Head of caudate nucleus (tissue), 42 donors: ENCODE measurements around the gene KIF26A.

Source experiments
- DNase-seq, 42 donors: peaks; one replicate each; pipeline versions ENCODE4 v3.0.0 to v3.0.0-alpha.2; 2020 to 2021; ENCODE audit warnings: mixed read lengths in 7 of 42
- intact Hi-C: fragments of 100-400 bp; cut with DNase I; formaldehyde crosslinking; loops from one replicate; pipeline ENCODE4 v1.15.0; 2022

Gene KIF26A

DNA sequence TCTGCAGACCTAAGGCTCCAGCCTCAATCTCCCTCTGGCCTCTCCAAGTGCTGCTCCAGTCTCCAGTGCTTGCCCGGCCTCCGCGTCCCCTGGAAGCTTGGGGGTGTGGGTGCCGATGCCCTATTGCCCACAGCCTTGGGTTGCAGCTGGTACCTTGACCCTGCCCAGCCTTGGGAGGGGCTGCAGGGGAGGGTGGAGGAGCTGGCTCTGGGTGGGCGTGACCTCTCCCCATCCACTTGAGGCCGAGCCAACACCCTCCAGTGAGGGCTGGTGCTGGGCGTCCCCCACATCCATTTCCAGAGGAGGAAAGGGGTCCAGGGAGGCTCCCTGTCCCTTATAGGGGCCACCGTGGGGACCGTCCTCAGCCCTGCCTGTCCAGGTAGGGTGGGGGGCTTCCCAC, 24.1 kb downstream of the KIF26A start:
- intact Hi-C loops, result no loop called here
- DNase-seq, result no peak

GRCh38 chr14:104163541-104163940, 25.2 kb downstream of the KIF26A start:
- intact Hi-C loops, result no loop called here
- no peak for DNase-seq

- intact Hi-C loops, result no loop called here
- no peak for DNase-seq
Measured at GRCh38 chr14:104164041-104164440, 25.7 kb downstream of the KIF26A start.

DNA sequence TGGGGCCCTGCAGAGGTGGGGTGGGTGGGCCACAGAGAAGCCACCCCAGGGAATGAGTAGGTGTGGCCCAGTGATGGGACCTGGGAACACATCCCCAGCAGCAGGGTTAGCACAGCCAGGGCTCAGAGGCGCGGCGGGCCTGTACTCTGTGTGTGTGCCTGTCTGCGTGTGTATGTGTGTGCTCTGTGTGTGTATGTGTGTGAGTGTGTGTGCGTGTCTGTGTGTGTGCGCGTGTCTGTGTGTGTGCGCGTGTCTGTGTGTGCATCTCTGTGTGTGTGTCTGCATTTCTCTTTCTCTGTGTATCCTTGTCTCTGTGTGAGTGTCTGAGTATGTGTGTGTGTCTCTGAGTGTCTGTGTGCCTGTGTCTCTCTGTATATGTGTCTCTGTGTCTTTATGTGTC, 26.1 kb downstream of the KIF26A start:
- DNase-seq, result no peak
- intact Hi-C loops, result no loop called here

- intact Hi-C loops, result no loop called here
- DNase-seq, result no peak
Measured at GRCh38 chr14:104166698-104167097, 28.3 kb downstream of the KIF26A start.

GRCh38 chr14:104168603-104169002, 30.2 kb downstream of the KIF26A start:
- intact Hi-C loops, result no loop called here

DNA sequence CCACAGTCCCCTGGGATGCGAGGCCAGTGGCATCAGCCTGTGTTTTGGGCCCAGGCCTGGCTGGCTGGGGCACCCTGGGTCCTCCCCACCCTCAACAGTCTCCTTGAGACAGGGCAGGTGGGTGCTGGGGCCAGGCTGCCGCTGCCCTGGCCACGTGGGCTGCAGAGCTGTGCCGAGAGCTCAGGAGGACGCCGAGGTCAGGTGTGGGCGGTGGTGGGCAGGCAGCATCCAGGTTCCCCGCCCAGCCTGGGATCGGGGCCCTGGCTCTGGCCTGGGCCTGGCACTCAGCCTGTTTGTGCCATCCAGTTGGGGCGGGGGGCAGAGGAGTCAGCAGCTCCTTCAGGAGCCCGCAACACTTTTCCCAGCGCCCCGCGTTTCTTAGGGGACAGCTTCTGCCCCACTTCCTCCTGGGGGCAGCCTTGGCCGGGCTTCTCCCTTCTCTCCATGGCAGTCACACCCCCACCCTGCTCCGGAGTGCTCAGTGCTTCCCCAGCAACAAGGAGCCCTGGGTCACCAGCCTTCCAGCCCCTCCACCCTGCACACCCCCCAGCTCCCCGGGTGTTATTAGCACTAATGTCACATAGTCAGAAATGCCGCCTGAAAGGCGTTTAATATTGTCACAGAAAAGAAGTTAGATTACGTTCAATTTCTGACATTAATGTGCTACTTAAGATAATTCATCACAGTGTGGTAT, 30.8 kb downstream of the KIF26A start:
- DNase-seq, result peak in 16 of 42 donors; percentile 5 to 52 (median 21)

More at GRCh38 chr14:104168603-104169002, 30.2 kb downstream of the KIF26A start:
- no peak for DNase-seq

DNA sequence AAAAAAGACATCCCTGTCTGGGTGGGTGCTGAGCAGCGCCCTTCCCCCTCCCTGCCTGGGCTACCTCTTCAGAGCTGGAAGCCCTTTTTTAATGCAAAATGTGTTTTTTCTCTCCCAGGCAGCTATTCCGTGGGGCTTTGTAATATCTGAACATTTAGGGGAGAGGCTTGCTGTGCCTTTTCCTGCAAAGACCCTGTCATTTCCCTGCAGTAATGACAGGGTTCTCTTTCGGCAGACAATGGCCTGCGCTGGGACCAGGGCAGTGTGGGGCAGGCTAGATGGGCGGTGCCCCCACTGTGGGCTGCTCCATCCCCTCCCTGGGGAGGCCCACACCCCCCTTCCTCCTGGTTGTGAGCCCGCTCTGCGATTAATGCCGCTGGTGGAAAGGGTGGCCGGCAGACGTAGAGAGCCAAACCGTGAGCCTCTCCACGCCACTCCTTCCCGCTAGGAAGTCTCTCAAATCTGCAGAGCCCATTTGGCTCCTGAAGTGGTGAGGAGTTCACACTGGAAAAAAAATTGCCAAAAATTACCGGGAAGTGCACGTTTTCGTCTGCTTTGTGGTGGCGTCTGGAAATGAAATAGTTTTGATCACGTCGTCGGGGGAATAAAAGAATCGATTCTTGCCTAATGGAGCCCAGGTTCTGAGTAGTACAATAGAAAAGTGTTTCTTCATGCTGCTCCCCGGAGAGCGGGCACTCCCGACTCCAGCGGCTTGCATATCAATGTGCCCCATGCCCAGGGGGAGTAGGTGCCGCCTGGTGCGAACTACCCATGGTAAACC, 31.5 kb downstream of the KIF26A start:
- intact Hi-C loops, result no loop called here
- peak in 2 of 42 donors; percentile 17 to 47 for DNase-seq

More for the DNA sequence above, 30.8 kb downstream of the KIF26A start:
- intact Hi-C loops, result no loop called here

- intact Hi-C loops, result no loop called here
- DNase-seq, result no peak
Measured at GRCh38 chr14:104171029-104171697, 32.8 kb downstream of the KIF26A start.

- DNase-seq, result no peak
- intact Hi-C loops, result no loop called here
Measured at GRCh38 chr14:104171895-104172294, 33.5 kb downstream of the KIF26A start.

DNA sequence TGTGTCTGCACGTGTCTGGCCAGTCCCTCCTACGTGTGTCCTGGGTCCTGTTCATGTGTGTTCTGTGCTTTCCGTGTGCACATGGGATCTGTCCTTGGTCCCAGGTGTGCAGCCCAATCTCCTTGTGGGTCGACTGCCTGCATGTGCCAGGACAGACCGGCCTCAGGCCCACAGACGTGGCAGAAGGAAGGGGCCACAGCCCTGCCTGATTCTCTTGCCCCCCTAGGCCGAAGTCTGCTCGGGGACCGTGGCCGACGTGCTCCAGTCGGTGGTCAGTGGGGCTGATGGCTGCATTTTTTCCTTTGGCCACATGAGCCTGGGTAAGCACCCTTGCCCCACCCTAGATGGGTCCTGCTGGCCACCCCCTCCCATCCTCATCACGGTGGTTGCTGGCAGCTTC, 34.0 kb downstream of the KIF26A start:
- intact Hi-C loops, result no loop called here

GRCh38 chr14:104172880-104173279, 34.5 kb downstream of the KIF26A start:
- intact Hi-C loops, result no loop called here

More for the DNA sequence above, 34.0 kb downstream of the KIF26A start:
- no peak for DNase-seq

DNA sequence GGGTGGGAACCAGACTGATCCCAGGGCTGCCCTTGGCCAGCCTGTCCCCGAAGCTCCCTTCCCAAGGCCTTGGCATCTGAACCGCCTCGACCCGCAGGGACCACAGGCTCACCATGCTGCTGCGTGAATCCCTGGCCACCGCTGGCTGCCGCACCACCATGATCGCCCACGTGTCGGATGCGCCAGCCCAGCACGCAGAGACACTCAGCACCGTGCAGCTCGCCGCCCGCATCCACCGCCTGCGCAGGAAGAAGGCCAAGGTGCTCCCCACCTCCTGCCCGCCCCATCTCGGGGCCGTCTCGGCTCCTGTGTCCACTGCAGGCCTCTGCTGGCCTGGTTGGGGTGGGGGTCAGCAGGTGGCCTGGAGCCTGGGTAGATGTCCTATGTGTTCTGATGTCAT, 35.7 kb downstream of the KIF26A start:
- intact Hi-C loops, result no loop called here
- DNase-seq, result no peak

More at GRCh38 chr14:104172880-104173279, 34.5 kb downstream of the KIF26A start:
- no peak for DNase-seq

DNA sequence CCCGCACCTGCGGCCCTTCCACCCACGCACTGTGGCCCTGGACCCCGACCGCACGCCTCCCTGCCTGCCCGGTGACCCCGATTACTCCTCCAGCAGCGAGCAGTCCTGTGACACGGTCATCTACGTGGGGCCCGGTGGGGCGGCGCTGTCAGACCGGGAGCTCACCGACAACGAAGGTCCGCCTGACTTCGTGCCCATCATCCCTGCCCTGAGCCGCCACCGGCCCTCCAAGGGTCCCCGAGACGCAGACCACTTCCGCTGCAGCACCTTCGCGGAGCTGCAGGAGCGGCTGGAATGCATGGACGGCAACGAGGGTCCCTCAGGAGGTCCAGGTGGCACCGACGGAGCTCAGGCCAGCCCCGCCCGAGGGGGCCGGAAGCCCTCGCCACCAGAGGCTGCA, 36.7 kb downstream of the KIF26A start:
- DNase-seq, result no peak
- intact Hi-C loops, result no loop called here

GRCh38 chr14:104175811-104176210, 37.4 kb downstream of the KIF26A start:
- intact Hi-C loops, result no loop called here

DNA sequence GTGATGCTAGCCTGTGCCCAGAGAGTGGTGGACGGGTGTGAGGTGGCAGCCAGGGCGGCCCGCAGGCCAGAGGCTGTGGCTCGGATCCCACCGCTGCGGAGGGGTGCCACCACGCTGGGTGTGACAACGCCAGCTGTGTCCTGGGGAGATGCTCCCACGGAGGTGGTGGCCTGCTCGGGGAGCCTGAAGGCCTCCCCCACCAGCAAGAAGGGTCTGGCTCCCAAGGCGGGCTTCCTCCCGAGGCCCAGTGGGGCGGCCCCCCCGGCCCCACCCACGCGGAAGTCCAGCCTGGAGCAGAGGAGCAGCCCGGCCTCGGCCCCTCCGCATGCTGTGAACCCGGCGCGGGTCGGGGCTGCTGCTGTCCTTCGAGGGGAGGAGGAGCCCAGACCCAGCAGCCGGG, 38.2 kb downstream of the KIF26A start:
- intact Hi-C loops, result no loop called here
- DNase-seq, result no peak

More at GRCh38 chr14:104175811-104176210, 37.4 kb downstream of the KIF26A start:
- DNase-seq, result no peak

GRCh38 chr14:104177411-104177810, 39.0 kb downstream of the KIF26A start:
- intact Hi-C loops, result no loop called here
- DNase-seq, result no peak

DNA sequence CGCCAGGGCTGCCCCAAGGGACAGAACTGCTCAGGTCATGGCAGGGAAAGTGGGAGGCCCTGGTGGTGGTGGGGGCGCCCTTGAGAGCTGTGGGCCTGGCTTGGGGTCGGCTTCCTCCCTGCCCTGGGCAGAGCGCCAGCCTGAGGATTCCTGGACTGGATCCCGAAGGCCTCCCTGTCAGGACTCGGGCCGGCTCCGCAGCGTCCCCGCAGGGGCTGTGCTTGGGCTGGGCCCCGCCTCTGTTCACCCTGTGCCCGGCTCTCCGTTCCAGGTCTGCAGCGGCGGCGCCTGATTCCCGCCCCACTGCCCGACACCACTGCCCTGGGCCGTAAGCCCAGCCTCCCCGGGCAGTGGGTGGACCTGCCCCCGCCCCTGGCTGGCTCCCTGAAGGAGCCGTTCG, 39.9 kb downstream of the KIF26A start:
- no peak for DNase-seq
- intact Hi-C loops, result no loop called here

- no peak for DNase-seq
- intact Hi-C loops, result no loop called here
Measured at GRCh38 chr14:104179126-104179525, 40.7 kb downstream of the KIF26A start.

DNA sequence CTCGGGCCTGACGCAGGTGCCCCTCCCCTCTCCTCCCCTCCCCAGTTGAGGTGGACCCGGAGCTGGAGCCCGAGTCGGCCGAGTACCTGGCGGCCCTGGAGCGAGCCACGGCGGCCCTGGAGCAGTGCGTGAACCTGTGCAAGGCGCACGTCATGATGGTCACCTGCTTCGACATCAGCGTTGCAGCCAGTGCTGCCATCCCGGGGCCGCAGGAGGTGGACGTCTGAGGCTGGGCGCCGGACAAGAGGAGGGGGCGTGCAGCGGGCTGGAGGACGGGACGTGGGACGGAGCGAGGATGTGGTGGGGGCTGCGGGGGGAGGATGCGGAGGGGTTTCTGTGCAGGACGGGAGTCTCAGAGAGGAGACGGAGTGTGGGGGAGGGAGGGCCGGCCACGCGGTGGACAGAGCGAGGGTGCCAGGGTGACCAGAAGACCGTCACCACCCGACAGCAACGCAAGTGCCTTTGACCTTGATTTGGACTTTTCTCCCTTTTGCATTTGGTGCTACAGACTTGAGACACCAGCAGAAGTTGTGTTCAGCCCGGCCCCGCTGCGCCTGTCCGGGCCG, 41.3 kb downstream of the KIF26A start:
- intact Hi-C loops, result no loop called here
- DNase-seq, result no peak
